SK-N-SH treated with all-trans-retinoic acid at 6 μM for 48 hours (cell line): ENCODE measurements around the gene PAIP2.

Source experiments
- ATAC-seq: fragments of 200-7000 bp; cut with Tn5 transposase; 3 replicates; pipeline ENCODE4 v1.9.1; 2020; ENCODE audit warnings: mild to moderate bottlenecking, moderate library complexity
- BACH2 ChIP-seq: fragments of 250-450 bp; sonication (Bioruptor Pico); IDR thresholded peaks from 2 replicates; pipeline ENCODE4 v1.9.0; 2021; ENCODE audit warnings: mild to moderate bottlenecking, borderline replicate concordance
- CSRNP3 ChIP-seq: fragments of 250-450 bp; sonication (Bioruptor Pico); IDR thresholded peaks from 2 replicates; pipeline ENCODE4 v1.5.1; 2021; ENCODE audit warnings: mild to moderate bottlenecking, moderate library complexity
- ESRRG ChIP-seq: fragments of 250-450 bp; sonication (Bioruptor Pico); IDR thresholded peaks from 2 replicates; pipeline ENCODE4 v1.6.1; 2021; ENCODE audit warnings: mild to moderate bottlenecking
- GLIS3 ChIP-seq: fragments of 250-450 bp; sonication (Bioruptor Pico); IDR thresholded peaks from 2 replicates; pipeline ENCODE4 v1.5.0; 2020; ENCODE audit warnings: mild to moderate bottlenecking, moderate library complexity
- ISL1 ChIP-seq: fragments of 250-450 bp; sonication (Bioruptor Pico); IDR thresholded peaks from 2 replicates; pipeline ENCODE4 v2.1.2; 2022; ENCODE audit warnings: mild to moderate bottlenecking, moderate library complexity
- OSR1 ChIP-seq: fragments of 250-450 bp; sonication (Bioruptor Pico); IDR thresholded peaks from 2 replicates; pipeline ENCODE4 v1.8.0; 2022; ENCODE audit warnings: moderate library complexity, mild to moderate bottlenecking, inconsistent platforms
- PPARA ChIP-seq: fragments of 250-450 bp; sonication (Bioruptor Pico); IDR thresholded peaks from 2 replicates; pipeline ENCODE4 v1.5.0; 2020; ENCODE audit warnings: mild to moderate bottlenecking, borderline replicate concordance
- RARB ChIP-seq: fragments of 250-450 bp; sonication (Bioruptor Pico); IDR thresholded peaks from 2 replicates; pipeline ENCODE4 v1.8.0; 2021; ENCODE audit warnings: mild to moderate bottlenecking, moderate library complexity
- SNAI2 ChIP-seq: fragments of 250-450 bp; sonication (Bioruptor Pico); IDR thresholded peaks from 2 replicates; pipeline ENCODE4 v1.5.0; 2020; ENCODE audit warnings: mild to moderate bottlenecking, moderate library complexity
- TCF4 ChIP-seq: fragments of 250-450 bp; sonication (Bioruptor Pico); IDR thresholded peaks from 2 replicates; pipeline ENCODE4 v1.8.0; 2021; ENCODE audit warnings: mild to moderate bottlenecking, moderate library complexity, borderline replicate concordance
- TOX ChIP-seq: fragments of 250-450 bp; sonication (Bioruptor Pico); IDR thresholded peaks from 2 replicates; pipeline ENCODE4 v1.8.0; 2021; ENCODE audit warnings: mild to moderate bottlenecking, moderate library complexity, borderline replicate concordance
- TSHZ2 ChIP-seq: fragments of 250-450 bp; sonication (Bioruptor Pico); IDR thresholded peaks from 2 replicates; pipeline ENCODE4 v1.5.0; 2020; ENCODE audit warnings: mild to moderate bottlenecking, moderate library complexity
- ZC3H10 ChIP-seq: fragments of 250-450 bp; sonication (Bioruptor Pico); IDR thresholded peaks from 2 replicates; pipeline ENCODE4 v1.5.1; 2021; ENCODE audit warnings: mild to moderate bottlenecking, moderate library complexity
- ZFP3 ChIP-seq: fragments of 250-450 bp; sonication (Bioruptor Pico); IDR thresholded peaks from 2 replicates; pipeline ENCODE4 v1.5.0; 2020; ENCODE audit warnings: mild to moderate bottlenecking, moderate library complexity
- ZFP30 ChIP-seq: fragments of 450-650 bp; formaldehyde crosslinking; IDR thresholded peaks from 2 replicates; pipeline ENCODE4 v1.5.0; 2022; ENCODE audit warnings: mild to moderate bottlenecking, moderate library complexity
- ZNF565 ChIP-seq: fragments of 450-650 bp; formaldehyde crosslinking; conservative IDR thresholded peaks from 2 replicates; pipeline ENCODE4 v1.5.0; 2020; ENCODE audit warnings: low read depth, mild to moderate bottlenecking, moderate library complexity
- ZNF70 ChIP-seq: fragments of 450-650 bp; formaldehyde crosslinking; IDR thresholded peaks from 2 replicates; pipeline ENCODE4 v1.5.0; 2020; ENCODE audit warnings: mild to moderate bottlenecking, moderate library complexity
- ZNF8 ChIP-seq: fragments of 450-650 bp; formaldehyde crosslinking; IDR thresholded peaks from 2 replicates; pipeline ENCODE4 v1.5.0; 2020; ENCODE audit warnings: mild to moderate bottlenecking, moderate library complexity
- TF ChIP-seq, protein P1 (sequence below): fragments of 250-450 bp; sonication (Bioruptor Pico); IDR thresholded peaks from 2 replicates; pipeline ENCODE4 v1.8.0; 2020; ENCODE audit warnings: mild to moderate bottlenecking, moderate library complexity, borderline replicate concordance
- TF ChIP-seq, protein P2 (sequence below): fragments of 250-450 bp; sonication (Bioruptor Pico); IDR thresholded peaks from 2 replicates; pipeline ENCODE4 v1.5.1; 2020; ENCODE audit warnings: low read depth, mild to moderate bottlenecking, moderate library complexity

PAIP2 gene

DNA sequence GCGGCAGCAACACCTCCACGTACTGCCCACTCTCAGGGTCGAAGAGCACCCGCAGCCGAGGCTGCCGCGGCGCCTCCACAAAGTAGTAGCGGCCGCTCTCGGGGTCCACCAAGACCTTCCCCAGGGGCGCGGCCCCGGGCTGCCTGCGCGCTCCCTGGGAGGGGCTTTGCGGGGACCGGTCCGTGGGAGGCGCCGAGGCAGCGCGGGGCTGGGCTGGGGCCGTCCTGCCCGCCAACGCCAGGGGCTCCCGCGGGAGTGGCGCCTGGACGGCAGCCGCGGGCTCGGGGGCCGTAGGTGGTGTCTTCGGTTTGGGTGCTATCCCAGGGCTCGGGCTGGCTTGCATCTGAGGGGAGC lies 50.6 kb downstream of the PAIP2 start:
- TF ChIP-seq SNAI2: no peak
- no peak for TF ChIP-seq ESRRG (CRISPR knock-in tag)
- no peak for TF ChIP-seq CSRNP3 (CRISPR knock-in tag)
- no peak for TF ChIP-seq ZFP3 (CRISPR knock-in tag)
- TF ChIP-seq GLIS3 (CRISPR knock-in tag): no peak
- TF ChIP-seq RARB (CRISPR knock-in tag): no peak
- no peak for TF ChIP-seq ZNF565 (CRISPR knock-in tag)
- TF ChIP-seq ZC3H10: no peak
- TF ChIP-seq TSHZ2 (CRISPR knock-in tag): no peak
- no peak for TF ChIP-seq OSR1 (CRISPR knock-in tag)
- no peak for TF ChIP-seq ZFP30
- TF ChIP-seq ZNF70: no peak
- no peak for TF ChIP-seq BACH2 (CRISPR knock-in tag)
- no peak for TF ChIP-seq ZNF8 (CRISPR knock-in tag)
- no peak for TF ChIP-seq TCF4
- no peak for TF ChIP-seq ISL1 (CRISPR knock-in tag)
- TF ChIP-seq TOX (CRISPR knock-in tag): no peak
- TF ChIP-seq, protein P1, sequence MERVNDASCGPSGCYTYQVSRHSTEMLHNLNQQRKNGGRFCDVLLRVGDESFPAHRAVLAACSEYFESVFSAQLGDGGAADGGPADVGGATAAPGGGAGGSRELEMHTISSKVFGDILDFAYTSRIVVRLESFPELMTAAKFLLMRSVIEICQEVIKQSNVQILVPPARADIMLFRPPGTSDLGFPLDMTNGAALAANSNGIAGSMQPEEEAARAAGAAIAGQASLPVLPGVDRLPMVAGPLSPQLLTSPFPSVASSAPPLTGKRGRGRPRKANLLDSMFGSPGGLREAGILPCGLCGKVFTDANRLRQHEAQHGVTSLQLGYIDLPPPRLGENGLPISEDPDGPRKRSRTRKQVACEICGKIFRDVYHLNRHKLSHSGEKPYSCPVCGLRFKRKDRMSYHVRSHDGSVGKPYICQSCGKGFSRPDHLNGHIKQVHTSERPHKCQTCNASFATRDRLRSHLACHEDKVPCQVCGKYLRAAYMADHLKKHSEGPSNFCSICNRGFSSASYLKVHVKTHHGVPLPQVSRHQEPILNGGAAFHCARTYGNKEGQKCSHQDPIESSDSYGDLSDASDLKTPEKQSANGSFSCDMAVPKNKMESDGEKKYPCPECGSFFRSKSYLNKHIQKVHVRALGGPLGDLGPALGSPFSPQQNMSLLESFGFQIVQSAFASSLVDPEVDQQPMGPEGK (CRISPR knock-in tag): no peak
- no peak for TF ChIP-seq PPARA (CRISPR knock-in tag)
- ATAC-seq: no peak

GRCh38 chr5:139392678-139393496 lies 51.2 kb downstream of the PAIP2 start:
- peak; percentile 56 for ATAC-seq
- TF ChIP-seq TOX (CRISPR knock-in tag) (no peak), ZFP30 (no peak), ZNF565 (CRISPR knock-in tag) (no peak), BACH2 (CRISPR knock-in tag) (no peak), ZFP3 (CRISPR knock-in tag) (no peak), SNAI2 (no peak), ESRRG (CRISPR knock-in tag) (no peak), TCF4 (no peak), GLIS3 (CRISPR knock-in tag) (no peak), PPARA (CRISPR knock-in tag) (no peak), OSR1 (CRISPR knock-in tag) (no peak), ZC3H10 (no peak)
- TF ChIP-seq, protein P1 (CRISPR knock-in tag): no peak
- TF ChIP-seq, protein P2, sequence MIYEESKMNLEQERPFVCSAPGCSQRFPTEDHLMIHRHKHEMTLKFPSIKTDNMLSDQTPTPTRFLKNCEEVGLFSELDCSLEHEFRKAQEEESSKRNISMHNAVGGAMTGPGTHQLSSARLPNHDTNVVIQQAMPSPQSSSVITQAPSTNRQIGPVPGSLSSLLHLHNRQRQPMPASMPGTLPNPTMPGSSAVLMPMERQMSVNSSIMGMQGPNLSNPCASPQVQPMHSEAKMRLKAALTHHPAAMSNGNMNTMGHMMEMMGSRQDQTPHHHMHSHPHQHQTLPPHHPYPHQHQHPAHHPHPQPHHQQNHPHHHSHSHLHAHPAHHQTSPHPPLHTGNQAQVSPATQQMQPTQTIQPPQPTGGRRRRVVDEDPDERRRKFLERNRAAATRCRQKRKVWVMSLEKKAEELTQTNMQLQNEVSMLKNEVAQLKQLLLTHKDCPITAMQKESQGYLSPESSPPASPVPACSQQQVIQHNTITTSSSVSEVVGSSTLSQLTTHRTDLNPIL (CRISPR knock-in tag): no peak
